Loucy (cell line): ENCODE results near the gene RHD.
"Not testable (repeated sequence)": the region's sequence is repeated elsewhere in the genome, so short reads cannot be mapped to it uniquely, and the experiment has no call there.

ENCODE experiments used
- H2AFZ ChIP-seq: fragments of 200-600 bp; sonication (generic); 2 replicates; pipeline ENCODE4 v1.6.0; 2016; ENCODE audit warnings: antibody characterized with exemption, mild to moderate bottlenecking, low read length, moderate library complexity
- H3F3A ChIP-seq: fragments of 200-600 bp; 2 replicates; pipeline ENCODE4 v1.6.0; 2016; ENCODE audit warnings: antibody characterized with exemption, low read depth, mild to moderate bottlenecking
- H3K27me3 ChIP-seq: fragments of 200-600 bp; sonication (generic); 2 replicates; pipeline ENCODE4 v1.6.1; 2014; ENCODE audit warnings: low read length, mild to moderate bottlenecking; ENCODE audit not compliant: insufficient read depth, poor library complexity, severe bottlenecking
- H3K36me3 ChIP-seq: fragments of 200-600 bp; sonication (generic); 2 replicates; pipeline ENCODE4 v1.6.1; 2016; ENCODE audit warnings: low read length; ENCODE audit not compliant: insufficient read depth
- H3K4me1 ChIP-seq: fragments of 200-600 bp; sonication (generic); 2 replicates; pipeline ENCODE4 v1.5.1; 2014; ENCODE audit warnings: low read length, mild to moderate bottlenecking; ENCODE audit not compliant: insufficient read depth, poor library complexity, severe bottlenecking
- H3K4me2 ChIP-seq: fragments of 200-600 bp; sonication (generic); 2 replicates; pipeline ENCODE4 v1.6.0; 2014; ENCODE audit warnings: antibody characterized with exemption, low read length, low read depth, mild to moderate bottlenecking; ENCODE audit not compliant: poor library complexity, severe bottlenecking
- H3K4me3 ChIP-seq: fragments of 200-600 bp; sonication (generic); 2 replicates; pipeline ENCODE4 v1.5.1; 2014; ENCODE audit warnings: low read length, mild to moderate bottlenecking, mixed read lengths; ENCODE audit not compliant: poor library complexity, severe bottlenecking
- H3K79me2 ChIP-seq: fragments of 200-600 bp; sonication (generic); 2 replicates; pipeline ENCODE4 v1.6.1; 2014; ENCODE audit warnings: low read length; ENCODE audit not compliant: insufficient read depth
- H3K9ac ChIP-seq: fragments of 200-600 bp; sonication (generic); 2 replicates; pipeline ENCODE4 v1.6.0; 2014; ENCODE audit warnings: mild to moderate bottlenecking, low read depth, low read length, moderate library complexity; ENCODE audit not compliant: poor library complexity, severe bottlenecking
- H3K9me2 ChIP-seq: fragments of 200-600 bp; sonication (generic); replicated peaks from 2 replicates; pipeline ENCODE4 v1.6.1; 2016; ENCODE audit warnings: low read depth, low read length, mixed read lengths
- H3K9me3 ChIP-seq: fragments of 200-600 bp; sonication (generic); 2 replicates; pipeline ENCODE4 v1.6.1; 2014; ENCODE audit warnings: mild to moderate bottlenecking, antibody characterized with exemption, low read length, low read depth; ENCODE audit not compliant: insufficient read depth
- H4K20me1 ChIP-seq: fragments of 200-600 bp; sonication (generic); 2 replicates; pipeline ENCODE4 v1.6.0; 2014; ENCODE audit warnings: antibody characterized with exemption, low read length, mild to moderate bottlenecking; ENCODE audit not compliant: insufficient read depth, poor library complexity, severe bottlenecking
- EZH2phosphoT487 ChIP-seq: fragments of 200-600 bp; IDR thresholded peaks from 2 replicates; pipeline ENCODE4 v1.6.1; 2018; ENCODE audit warnings: antibody characterized with exemption, mild to moderate bottlenecking, moderate library complexity, borderline replicate concordance
- TF ChIP-seq, protein P1 (sequence below): fragments of 200-600 bp; sonication (generic); conservative IDR thresholded peaks from 2 replicates; pipeline ENCODE4 v1.5.1; 2014; ENCODE audit warnings: mild to moderate bottlenecking, antibody characterized with exemption, low read length

RHD gene

DNA sequence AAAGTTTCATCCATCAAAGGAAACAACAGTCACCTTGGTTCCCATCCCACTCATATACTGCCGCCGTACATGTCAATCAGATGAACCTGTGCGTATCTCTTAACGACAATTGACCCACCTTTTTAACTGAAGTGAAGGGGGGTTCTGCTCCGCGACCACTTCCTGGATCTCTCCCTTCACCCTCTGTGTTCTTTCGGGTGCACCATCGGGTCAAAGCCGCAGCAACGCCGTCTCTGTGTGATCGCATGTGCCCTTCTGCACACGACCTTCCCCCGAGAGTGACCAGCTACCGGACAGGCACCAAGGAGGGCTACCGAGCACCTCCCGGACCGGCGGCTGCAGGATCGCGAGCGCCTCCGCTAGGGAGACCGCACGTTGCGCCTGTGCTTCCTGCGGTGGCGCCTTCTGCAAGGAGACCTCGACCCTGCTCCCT lies 64.6 kb downstream of the RHD start:
- Histone ChIP-seq H4K20me1 (peaks cover 31% of the 10 kb centered on the region), H3K9ac (peak overlapping the region; percentile 71), H3K4me3 (peak overlapping the region; percentile 75), H3K4me1 (peaks cover 26% of the 10 kb centered on the region), H2AFZ (peak overlapping the region; percentile 81; the same call in 1 of the 2 replicates), H3K4me2 (peak overlapping the region; percentile 74), H3K79me2 (peaks cover 52% of the 10 kb centered on the region)
- H3F3A ChIP-seq, H3K9me3 ChIP-seq, H3K9me2 ChIP-seq, H3K36me3 ChIP-seq, H3K27me3 ChIP-seq: not testable (repeated sequence)
- TF ChIP-seq, protein P1, sequence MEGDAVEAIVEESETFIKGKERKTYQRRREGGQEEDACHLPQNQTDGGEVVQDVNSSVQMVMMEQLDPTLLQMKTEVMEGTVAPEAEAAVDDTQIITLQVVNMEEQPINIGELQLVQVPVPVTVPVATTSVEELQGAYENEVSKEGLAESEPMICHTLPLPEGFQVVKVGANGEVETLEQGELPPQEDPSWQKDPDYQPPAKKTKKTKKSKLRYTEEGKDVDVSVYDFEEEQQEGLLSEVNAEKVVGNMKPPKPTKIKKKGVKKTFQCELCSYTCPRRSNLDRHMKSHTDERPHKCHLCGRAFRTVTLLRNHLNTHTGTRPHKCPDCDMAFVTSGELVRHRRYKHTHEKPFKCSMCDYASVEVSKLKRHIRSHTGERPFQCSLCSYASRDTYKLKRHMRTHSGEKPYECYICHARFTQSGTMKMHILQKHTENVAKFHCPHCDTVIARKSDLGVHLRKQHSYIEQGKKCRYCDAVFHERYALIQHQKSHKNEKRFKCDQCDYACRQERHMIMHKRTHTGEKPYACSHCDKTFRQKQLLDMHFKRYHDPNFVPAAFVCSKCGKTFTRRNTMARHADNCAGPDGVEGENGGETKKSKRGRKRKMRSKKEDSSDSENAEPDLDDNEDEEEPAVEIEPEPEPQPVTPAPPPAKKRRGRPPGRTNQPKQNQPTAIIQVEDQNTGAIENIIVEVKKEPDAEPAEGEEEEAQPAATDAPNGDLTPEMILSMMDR: peak; percentile 21; the same call in 1 of the 2 replicates

DNA sequence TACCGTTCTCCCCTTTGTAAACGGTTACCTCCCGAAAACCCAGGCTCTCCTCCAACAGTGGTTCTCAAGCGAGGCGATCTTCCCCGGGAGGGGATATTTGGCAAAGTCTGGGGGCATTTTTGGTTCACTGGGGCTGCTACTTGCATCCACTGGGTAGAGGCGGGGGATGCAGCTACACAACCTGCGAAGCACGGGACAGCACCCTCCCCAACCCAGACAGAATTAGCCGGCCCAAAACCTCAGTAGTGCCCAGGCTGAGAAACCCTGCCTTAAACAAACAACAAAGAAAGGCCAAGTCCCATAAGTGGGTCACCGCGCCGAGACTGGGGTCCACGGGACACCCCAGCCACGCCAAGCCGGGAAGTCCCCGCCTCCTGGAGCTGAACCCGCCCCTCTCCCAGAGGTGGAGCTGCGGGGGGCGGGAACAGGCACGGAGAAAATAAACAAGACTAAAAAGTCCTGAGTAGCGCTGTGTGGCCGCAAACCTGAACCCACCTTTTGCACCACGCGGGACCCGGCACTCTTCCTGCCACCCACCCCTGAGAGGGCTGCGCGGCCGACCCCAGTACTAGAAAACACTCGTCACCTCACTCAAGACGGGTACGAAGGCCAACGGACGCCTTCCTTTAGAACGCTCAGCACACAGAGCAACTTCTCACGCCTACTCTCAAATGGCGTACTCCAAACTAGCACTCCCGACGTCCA lies 65.3 kb downstream of the RHD start:
- H3K79me2 ChIP-seq: peaks cover 53% of the 10 kb centered on the region

DNA sequence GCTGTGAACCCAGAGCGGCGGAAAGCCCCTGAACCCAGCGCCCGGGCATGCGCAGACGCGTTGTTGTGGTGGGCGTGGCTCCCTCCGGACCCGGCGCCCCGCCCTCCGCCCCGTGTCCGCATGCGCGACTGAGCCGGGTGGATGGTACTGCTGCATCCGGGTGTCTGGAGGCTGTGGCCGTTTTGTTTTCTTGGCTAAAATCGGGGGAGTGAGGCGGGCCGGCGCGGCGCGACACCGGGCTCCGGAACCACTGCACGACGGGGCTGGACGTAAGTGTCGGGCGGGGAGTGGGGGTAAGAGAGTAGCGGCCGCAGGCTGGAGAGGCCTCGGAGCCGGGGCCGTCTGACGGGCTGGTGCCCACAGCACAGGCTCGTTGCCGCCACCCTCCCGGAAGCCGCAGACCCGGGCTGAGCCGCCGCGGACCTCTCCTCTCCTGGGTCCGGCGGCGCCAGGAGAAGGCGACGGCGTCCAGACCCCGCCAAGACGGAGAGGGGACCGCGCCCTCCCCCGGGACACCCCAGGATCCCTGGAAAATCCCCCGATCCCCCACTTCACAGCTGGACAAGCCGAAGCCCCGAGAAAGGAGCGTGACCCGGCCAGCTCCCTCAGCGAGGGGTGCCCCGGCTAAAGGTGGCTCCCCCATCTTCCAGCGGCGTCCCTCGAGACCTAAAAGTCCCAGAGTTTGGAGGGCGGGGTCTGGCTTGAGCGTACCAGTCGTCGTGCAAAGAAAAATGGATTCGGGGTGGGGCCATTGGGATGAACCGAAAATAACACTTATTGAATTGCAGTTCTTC lies 66.1 kb downstream of the RHD start, which contains the start of gene TMEM50A:
Gene TMEM50A (plus strand): TSS at position 147 of the 794 bp plus-strand sequence. CDS start 2,153 bp downstream, outside the sequence.
- Histone ChIP-seq H3K9ac (peak within 1 kb of the TSS; percentile 87), H3F3A (no peaks in the 10 kb centered on the region), H3K79me2 (peaks cover 58% of the 10 kb centered on the region), H3K9me3 (no peaks in the 10 kb centered on the region), H3K4me3 (peak within 1 kb of the TSS; percentile 89), H3K27me3 (no peaks in the 10 kb centered on the region), H2AFZ (peak within 1 kb of the TSS; percentile 86), H3K9me2 (no peaks in the 10 kb centered on the region), H3K36me3 (peaks cover 6% of the 10 kb centered on the region; the same call in 1 of the 2 replicates), H3K4me1 (peaks cover 38% of the 10 kb centered on the region), H4K20me1 (peaks cover 45% of the 10 kb centered on the region), H3K4me2 (peak within 1 kb of the TSS; percentile 98)
- TF ChIP-seq, protein P1: no peak
- no peak for TF ChIP-seq EZH2phosphoT487

More for the DNA sequence above, 65.3 kb downstream of the RHD start:
- H4K20me1 ChIP-seq: peaks cover 38% of the 10 kb centered on the region
- peak overlapping the region; percentile 37 for H3K4me2 ChIP-seq
- H3K9ac ChIP-seq: peak overlapping the region; percentile 87
- H3K9me3 ChIP-seq, H3K36me3 ChIP-seq, H3F3A ChIP-seq, H3K27me3 ChIP-seq, H3K9me2 ChIP-seq: not testable (repeated sequence)
- H2AFZ ChIP-seq: peak overlapping the region; percentile 64; the same call in 1 of the 2 replicates
- peak overlapping the region; percentile 89 for H3K4me3 ChIP-seq
- H3K4me1 ChIP-seq: peaks cover 32% of the 10 kb centered on the region
